ENCODE measurements around the gene TGFBR2. TPM values are rescaled to one million over a fixed set of nuclear protein-coding genes. Genes with fewer than 3 reads are reported as not detected.
A peak's percentile ranks its signal among the peaks of the same experiment; 100 is the strongest.

Gene TGFBR2
- total RNA-seq (2014; rRNA removed; shearing (Covaris generic)), result 121 and 132 TPM in 2 replicates

DNA sequence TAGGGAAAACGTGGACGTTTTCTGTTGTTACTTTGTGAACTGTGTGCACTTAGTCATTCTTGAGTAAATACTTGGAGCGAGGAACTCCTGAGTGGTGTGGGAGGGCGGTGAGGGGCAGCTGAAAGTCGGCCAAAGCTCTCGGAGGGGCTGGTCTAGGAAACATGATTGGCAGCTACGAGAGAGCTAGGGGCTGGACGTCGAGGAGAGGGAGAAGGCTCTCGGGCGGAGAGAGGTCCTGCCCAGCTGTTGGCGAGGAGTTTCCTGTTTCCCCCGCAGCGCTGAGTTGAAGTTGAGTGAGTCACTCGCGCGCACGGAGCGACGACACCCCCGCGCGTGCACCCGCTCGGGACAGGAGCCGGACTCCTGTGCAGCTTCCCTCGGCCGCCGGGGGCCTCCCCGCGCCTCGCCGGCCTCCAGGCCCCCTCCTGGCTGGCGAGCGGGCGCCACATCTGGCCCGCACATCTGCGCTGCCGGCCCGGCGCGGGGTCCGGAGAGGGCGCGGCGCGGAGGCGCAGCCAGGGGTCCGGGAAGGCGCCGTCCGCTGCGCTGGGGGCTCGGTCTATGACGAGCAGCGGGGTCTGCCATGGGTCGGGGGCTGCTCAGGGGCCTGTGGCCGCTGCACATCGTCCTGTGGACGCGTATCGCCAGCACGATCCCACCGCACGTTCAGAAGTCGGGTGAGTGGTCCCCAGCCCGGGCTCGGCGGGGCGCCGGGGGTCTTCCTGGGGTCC is at the start of gene TGFBR2:
Gene TGFBR2 (plus strand): TSS at position 301 of the 731 bp plus-strand sequence. CDS start 283 bp downstream, at position 584.
- DNase-seq (ENCODE audit: low read depth), result peak; percentile 100

DNA sequence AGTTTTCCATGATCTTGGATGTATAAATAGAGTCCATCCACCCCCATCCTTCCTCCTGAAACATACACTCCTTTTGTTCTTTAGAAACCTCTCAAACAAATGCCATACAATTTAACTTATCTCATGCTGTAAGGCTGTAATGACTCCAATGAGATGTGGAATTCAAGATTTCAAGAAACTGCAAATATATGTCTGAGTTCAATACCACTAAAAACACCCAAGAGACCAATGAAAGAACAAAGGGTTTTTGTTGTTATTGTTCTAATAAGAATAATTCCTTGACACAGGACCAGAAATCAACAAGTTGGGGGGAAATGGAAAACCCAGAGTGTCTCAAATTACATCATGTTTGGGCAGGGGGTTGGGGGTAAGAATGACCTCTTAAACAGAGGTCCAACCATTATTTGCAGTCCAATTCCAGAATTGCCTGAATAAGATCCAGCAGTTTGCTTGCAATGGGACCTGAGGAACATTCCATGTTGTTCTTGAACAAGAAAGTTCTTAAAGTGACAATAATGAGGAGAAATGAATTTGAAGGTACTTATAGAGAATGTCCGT is 48.6 kb upstream of the TGFBR2 start:
- no peak for DNase-seq (ENCODE audit: low read depth)

DNA sequence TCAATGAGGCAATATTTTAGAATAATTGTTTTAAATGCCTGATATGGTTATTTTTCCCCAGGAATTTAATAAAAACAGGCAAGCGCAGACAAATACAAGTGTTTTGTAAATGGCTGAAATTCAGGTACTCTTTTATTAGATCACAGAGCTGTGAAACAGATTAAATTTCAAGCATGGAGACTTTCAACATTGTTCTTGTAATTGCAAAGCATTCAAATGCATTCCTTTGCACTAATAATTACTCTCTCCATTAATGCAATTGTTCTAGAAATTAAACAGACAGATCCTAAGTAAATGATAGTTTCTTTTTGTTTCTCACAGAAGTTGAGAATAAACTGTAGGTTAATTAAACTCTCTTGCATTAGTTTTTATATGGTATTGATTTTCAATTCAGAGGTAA is 42.4 kb upstream of the TGFBR2 start:
- no peak for DNase-seq (ENCODE audit: low read depth)

DNA sequence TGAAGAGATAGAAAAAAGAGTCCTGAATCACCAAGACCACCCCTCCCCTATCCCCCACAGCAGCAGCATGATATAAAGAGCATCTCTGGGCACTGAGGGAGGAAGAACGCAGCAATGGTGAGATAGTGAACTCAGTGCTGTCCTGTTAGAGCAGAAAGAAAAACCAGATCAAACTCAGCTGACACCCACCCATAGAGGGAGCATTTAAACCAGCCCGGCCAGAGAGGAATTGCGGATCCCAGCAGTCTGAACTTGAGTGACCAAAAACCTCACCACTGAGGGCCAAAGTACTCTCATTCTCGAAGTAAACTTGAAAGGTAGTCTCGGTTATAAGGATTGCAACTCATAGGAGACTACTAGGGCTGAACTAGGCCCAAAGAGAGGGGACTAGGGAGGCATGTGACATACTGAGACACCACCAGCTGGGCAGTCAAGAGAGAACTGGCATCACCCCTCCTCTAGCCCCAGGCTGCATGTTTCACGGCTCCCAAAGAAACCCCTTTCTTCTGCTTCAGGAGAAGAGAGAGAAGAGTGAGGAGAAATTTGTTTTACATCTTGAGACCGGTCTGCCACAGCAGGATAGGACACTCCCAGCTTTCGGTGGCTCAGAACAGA is 39.2 kb upstream of the TGFBR2 start:
- DNase-seq (ENCODE audit: low read depth), result no peak

DNA sequence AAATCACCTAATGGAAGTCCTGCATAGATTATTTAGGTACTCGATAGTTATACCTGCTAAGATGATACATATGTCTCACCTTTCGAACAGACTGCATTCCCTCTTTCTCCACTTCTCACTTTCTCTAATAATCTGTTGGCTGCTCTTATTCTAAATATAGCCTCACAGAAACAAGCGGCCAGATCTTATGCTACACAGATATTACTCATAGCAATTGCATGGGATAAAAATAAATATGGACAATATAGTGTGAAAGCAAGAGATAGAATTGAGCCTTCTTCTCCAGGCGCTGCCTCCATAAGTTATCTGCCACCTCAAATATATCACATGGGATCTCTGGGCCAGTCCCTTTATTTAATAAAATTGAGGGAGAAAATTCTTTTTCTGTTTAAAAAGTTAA is 29.5 kb upstream of the TGFBR2 start:
- peak; percentile 13 for DNase-seq (ENCODE audit: low read depth)

DNA sequence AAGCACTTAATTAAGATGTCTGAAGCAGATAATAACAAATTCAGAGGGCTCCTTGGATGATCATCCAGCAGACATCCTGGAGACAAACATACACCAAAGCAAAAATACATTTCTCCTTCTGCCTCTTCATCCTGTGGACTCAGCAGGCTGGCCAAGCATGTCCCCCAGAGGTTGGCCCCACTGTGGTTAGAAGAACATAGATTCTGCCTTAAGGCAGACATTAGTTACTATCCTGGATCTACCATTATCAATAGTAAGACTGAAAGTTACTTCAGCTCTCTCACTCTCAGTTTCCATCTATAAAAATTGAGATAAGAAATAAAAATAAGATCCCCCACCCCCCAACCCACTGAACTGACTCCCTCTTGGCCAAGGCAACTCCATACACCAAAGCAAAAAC is 28.6 kb upstream of the TGFBR2 start:
- DNase-seq (ENCODE audit: low read depth), result peak; percentile 39

DNA sequence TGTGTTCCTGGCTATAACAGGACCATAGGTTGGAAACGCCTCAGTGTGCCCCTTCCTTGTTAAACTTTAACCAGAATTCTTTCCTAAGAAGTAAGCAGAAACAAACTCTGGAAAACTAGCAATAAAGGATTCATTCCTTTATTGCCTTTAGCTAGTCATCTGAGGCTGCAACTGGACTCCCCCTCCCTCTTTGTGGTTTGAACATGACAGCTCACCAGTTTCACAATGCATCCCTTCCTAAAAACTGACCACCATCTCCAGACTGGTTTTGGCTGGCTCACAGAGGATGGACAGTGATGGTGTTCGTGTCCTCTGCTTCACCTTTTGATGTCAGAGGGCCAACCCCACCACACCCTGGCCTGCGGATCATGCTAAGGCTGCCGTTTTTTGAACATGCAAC is 27.9 kb upstream of the TGFBR2 start:
- peak; percentile 99 for DNase-seq (ENCODE audit: low read depth)

DNA sequence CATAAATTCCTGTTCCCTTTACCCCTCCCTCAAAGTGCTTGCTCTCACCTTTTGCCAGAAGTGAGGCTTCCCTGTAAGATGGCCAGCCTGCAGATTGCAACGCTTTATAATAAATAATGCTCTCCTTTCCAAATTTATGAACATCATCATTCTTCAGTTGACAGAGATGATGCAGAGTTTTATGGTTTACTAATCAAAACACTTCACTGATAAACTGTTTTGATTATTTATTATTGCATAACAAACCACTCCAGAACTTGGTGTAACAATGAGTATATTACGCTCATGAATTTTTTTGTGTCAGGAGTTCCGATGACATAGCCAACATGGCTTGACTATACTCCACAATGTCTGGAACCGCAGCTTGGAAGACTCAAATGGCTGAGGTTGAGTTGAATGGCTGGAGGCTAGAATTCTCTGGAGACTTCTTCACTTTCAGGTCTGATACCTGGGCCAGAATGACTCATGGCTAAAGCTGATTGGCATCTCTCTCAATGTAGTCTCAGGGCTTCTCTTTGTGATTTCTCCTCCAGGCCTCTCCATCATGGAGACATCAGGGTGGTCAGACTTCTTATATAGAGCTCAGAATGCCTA is 27.3 kb upstream of the TGFBR2 start:
- no peak for DNase-seq (ENCODE audit: low read depth)

DNA sequence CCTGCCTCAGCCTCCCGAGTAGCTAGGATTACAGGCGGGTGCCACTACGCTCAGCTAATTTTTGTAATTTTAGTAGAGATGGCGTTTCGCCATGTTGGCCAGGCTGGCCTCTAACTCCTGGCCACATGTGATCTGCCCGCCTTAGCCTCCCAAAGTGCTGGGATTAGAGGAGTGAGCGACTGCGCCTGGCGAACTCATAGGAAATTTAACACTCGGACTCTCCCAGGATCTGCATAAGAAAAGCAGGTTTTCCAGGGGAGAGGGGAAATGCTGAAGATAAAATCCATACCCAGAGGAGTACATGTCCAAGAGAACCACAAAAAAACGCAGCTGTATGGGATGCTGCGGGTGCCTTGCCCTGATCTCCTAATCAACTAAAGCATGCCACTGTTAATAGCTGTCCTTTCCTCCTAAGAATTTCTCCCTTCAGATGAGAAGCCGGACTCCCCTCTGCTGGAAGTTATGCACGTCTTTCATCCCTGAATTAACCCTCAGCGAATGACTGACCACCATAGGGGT is 25.3 kb upstream of the TGFBR2 start:
- no peak for DNase-seq (ENCODE audit: low read depth)

DNA sequence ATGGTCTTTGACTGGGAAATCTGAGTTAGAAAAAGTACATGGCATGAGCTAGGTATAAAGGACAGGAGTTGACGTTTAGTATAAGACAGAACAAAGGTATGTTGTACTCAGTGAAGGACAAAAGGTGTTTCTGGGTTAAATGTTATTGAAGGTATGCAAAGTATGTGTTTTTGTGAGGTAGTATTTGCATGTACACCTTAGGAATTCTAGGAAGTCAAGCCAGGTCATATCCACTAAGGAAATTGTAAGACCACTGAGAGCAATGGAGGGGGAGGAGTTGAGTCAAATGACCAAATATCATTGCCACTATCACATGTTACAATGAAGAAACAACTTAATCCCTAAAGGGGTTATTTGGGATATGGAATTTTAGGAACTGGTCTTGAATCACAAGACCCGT is 24.4 kb upstream of the TGFBR2 start:
- DNase-seq (ENCODE audit: low read depth), result no peak

DNA sequence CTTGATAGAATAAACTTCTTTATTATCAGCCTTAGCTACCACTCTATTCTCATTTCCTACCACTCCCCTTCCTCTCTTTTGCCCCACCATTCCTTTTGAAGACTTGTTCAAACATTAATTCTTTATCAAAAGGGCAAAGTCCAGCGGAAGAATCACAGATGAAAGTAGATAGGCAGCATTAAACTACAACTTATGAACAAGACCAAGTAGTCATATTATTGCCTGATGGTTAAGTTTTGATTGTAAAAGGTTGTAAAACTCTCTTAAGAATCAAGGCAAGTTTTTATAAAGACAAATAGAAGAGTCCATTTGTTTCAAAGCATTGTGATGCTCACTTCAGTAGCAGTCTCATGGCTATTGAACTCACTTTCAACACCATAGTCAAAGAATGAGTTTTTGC is 22.4 kb upstream of the TGFBR2 start:
- DNase-seq (ENCODE audit: low read depth), result no peak

DNA sequence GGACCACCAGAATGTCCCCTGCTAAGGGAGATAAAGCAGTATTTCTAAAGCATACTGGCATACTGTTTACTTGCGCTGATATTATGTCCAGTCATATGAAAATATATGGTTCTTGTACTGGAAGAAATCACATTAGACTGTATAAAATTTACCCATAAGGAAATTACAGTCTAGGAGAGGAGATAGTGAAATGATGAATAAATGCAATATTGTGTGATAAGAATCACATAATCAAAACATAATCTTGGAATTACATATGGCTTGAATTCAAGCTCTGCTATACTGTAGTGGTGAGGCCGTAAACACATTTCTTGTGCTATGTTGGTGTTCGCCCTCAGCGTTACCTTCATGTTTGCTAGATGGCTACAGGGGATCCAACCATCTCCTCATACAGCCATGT is 20.7 kb upstream of the TGFBR2 start:
- no peak for DNase-seq (ENCODE audit: low read depth)

DNA sequence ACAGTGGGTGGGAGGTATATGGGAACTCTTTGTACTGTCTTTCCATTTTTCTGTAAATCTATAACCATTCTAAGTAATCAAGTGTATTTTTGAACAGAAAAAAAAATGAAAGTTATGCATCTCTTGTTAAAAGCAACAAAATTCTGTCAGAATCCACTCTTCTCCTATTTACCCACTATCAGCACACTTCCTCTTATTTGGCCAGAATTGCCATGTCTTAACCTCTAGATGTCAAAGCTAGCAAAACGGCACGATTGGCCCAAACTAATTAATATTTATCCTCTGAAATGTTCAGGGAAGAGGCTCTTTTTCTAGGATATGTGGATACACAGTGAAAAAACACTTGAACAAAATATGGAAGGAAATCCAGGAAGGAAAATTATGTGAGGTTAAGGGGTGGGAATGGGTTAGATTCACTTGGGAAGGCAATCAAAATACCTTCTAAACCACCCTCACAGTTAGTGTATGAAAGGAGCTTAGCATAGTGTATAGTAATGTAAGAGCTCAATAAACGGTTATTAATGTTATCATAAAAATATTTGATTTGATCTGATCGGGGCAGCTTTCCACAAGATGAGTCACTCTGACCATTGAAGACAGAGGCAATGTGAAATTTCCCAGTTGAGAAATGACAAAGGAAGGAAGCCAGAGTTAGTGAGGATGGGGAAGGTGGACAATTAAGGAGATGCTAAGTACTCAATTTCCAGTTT is 20.1 kb upstream of the TGFBR2 start:
- no peak for DNase-seq (ENCODE audit: low read depth)

DNA sequence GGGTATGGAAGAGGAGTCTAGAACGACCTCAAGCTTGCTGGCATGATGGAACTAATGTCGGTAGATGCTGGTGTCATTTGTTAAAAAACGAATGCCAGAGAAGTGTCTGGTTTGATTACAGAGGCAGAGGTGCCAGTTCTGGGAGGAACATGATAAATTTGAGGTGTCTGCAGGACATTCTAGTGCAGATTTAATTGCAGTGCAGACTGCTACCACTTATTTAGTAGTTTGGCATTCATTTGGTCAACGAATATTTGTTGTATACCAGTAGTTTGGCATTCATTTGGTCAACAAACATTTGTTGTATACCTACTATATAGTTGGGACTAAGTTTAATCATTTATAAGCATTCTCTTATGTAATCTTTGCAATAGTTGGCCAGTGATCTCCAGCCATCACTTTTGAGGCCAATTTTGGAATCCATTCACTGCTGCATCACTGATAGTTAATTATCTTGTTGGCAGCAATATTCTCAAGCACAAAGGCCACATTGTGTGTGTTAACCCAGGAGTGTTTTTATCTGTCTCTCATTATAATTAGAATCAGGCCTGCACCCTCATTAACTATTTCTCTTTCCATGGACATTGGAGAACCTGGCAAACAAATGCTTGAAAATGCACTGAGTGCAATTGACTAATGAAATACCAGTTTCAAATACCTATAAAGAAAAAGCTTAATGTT is 19.5 kb upstream of the TGFBR2 start:
- no peak for DNase-seq (ENCODE audit: low read depth)

DNA sequence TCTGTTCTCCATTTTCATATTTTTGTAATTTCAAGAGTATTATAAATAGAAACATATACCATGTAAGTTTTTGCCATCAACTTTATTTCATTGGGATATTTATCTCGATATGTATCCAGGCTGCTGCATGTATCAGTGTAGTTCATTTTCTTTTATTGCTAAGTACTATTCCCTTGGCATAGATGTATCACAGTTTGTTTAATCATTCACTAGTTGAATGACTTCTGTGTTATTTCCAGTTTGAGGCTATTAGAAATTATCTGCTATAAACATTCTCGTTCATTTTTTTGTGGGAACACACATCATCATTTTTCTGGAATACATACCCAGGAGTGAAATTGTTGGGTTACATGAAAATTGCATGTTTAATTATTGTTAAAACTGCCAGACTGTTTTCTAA is 18.5 kb upstream of the TGFBR2 start:
- DNase-seq (ENCODE audit: low read depth), result no peak

DNA sequence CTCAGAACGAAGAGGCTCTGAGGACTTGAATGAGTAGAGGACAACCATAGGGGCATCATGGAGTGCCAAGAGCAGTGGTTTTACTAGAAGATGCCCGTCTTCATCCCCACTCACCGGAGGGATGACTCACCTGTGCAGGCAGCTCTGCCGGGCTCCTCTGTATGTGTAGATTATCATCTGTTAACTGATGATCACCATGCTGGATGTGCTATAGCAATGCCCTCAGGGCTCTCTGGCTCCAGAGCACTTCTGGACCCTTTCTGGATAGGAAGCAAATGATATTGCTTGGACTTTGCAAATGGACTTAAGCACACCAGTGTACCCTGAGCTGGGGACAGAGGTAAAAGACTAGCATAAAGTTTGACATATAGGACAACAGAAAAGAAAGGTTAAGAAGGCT is 10.2 kb upstream of the TGFBR2 start:
- peak; percentile 68 for DNase-seq (ENCODE audit: low read depth)

DNA sequence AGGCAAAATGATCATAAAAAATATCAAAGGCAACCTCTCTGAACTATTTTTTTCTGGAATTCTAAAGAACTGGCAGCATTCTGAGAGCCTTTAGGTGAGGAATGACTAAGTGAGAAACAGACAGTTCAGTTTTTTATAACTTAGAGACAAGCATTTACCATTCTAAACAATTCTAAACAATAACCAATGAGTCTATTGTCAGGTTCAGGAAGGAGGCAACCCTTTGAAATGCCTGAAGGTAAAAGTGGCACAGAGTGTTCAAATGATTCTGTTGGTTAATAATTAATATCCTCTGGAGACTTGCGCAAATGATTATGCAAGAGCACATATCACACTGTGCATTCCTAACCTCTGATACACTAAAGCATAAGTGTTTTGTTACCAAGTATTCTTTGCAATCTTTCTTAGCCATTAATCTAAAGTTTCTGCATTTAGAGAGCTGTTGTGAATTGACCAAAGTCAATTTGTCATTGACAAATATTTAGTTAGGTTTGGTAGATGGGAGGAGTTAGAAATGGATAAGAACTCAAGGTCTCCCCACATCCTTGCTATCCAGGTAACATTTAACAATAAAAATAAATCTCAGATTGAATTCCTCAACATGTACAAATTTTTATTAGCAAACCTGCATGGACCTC is 9.2 kb upstream of the TGFBR2 start:
- DNase-seq (ENCODE audit: low read depth), result peak; percentile 81

DNA sequence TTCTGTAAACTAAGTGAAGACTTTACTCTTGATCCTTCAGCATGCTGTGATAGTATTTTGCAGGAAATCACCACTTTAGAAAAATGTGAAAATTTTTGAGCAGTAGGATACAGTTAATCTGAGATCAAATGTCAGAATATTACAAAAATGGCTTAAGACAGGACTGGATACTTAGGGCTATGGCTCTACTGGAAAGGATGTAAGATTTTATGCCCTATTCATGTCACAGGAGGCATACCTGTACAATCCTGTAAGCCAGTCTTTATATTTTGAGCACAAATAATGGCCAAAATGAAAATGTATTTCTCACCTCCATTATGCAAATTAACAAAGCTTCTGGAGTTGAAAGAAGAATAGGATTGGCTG is 8.6 kb upstream of the TGFBR2 start:
- no peak for DNase-seq (ENCODE audit: low read depth)

DNA sequence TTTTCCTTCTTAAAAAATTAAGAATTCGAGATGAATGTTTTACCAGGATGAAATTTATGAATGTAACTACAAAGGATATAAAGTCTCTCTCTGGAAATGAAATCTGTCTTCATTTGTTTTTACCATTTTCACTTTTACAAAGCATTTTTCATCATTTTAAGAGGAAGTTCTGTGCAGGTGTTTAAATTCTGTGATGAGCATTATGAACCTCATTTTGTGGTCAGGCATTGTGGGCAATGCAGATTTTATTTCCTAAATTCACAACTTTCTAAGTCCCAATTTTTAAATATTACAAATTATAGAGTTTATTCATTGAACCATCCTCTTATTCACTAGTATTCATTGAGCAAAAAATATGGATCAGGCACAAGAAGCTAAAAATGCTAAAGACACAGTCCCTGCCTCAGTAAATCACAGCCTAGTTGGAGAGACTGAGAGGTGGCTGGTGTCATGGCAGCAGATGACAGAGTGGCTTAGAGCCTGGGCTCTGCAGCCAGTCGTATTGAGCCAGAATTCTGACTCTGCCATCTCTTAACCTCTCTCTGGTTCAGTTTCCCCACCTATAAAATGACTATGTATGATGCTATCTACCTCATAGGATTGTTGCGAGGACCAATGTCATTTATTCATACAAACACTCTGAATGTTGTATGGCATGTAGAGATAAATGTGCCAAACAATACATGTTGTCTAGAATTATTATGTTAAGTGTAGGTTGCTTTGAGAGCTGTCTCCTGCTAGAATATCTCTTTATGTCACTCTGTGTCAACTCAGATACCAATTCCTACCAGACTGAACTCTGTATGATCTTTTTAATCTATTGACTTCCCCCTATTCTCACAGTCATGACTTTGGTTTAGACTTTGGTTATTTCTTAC is 7.5 kb upstream of the TGFBR2 start:
- DNase-seq (ENCODE audit: low read depth), result no peak

DNA sequence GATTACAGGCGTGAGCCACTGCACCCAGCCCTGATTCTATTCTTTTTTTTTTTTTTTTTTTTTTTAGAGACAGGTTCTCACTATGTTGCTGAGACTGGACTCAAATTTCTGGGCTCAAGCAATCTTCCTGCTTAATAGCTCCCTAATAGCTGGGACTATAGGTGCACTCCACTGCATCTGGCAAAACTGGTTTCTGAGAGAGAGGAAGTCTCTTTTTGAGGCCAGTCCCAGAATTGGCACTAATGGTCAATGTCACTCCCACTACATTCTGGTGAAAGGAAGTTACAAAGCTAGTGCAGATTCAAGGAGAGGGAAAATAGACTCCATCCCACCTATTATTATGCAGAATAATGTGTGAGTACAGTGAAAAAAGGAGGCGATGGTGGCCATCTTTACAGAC is 5.8 kb upstream of the TGFBR2 start:
- DNase-seq (ENCODE audit: low read depth), result no peak

Measured in RPMI7951 (cell line).